Endothelial cell of umbilical vein (primary cell): ENCODE results near the gene IL17RD. TPM values are rescaled to one million over a fixed set of nuclear protein-coding genes. Genes with fewer than 3 reads are reported as not detected.

ENCODE experiments used
- BruUV-seq: library from RNA; stranded (reverse); fragments of 400-500 nt; replicated peaks from 2 replicates; lab custom pipeline; 2021; lab: Mats Ljungman, UMichigan
- CTCF ChIA-PET: fragments of 300-600, 350-600 bp; sonication (Branson Sonifier 250); formaldehyde crosslinking; loops from one replicate; lab custom pipeline; 2021; ENCODE audit warnings: antibody characterized with exemption, inconsistent platforms; lab: Charles Lee
- POLR2A ChIA-PET: fragments of 300-600, 350-600 bp; sonication (Branson Sonifier 250); formaldehyde crosslinking; loops from one replicate; lab custom pipeline; 2021; ENCODE audit warnings: antibody characterized with exemption, inconsistent platforms; lab: Charles Lee
- DNase-seq: peaks from one replicate; pipeline ENCODE4 v3.0.0-alpha.2; 2011; ENCODE audit warnings: low read depth, low spot score
- FAIRE-seq: peaks from 2 replicates; lab custom pipeline; 2011; peaks lifted over from hg19 to GRCh38; lab: Jason Lieb, UNC
- H2AFZ ChIP-seq: 2 replicates; pipeline ENCODE4 v1.6.0; 2012; ENCODE audit warnings: low read depth, low read length, control low read depth, inconsistent platforms
- H3K27ac ChIP-seq: 2 replicates; pipeline ENCODE4 v1.5.1; 2011; ENCODE audit warnings: low read depth, mild to moderate bottlenecking, control low read depth, low read length, moderate library complexity; ENCODE audit not compliant: insufficient read depth
- H3K27me3 ChIP-seq, 2 experiments: 2 replicates each; pipeline versions ENCODE4 v1.6.0 to v1.6.1; 2011; ENCODE audit warnings: low read length in 2 of 2, mixed read lengths in 1 of 2; ENCODE audit not compliant: control insufficient read depth in 2 of 2, insufficient read depth in 2 of 2
- H3K36me3 ChIP-seq, 2 experiments: 2 replicates in 1 of 2; 3 replicates in 1 of 2; pipeline ENCODE4 v1.5.1; 2011; ENCODE audit warnings: low read length in 2 of 2, mild to moderate bottlenecking in 1 of 2, moderate library complexity in 1 of 2; ENCODE audit not compliant: control insufficient read depth in 2 of 2, insufficient read depth in 2 of 2; ENCODE audit errors: extremely low read depth in 1 of 2
- H3K4me1 ChIP-seq: 3 replicates; pipeline ENCODE4 v1.5.1; 2011; ENCODE audit warnings: mild to moderate bottlenecking, low read length; ENCODE audit not compliant: control insufficient read depth, insufficient read depth; ENCODE audit errors: extremely low read depth
- H3K4me2 ChIP-seq: 2 replicates; pipeline ENCODE4 v1.6.1; 2011; ENCODE audit warnings: low read length, control low read depth, mixed read lengths; ENCODE audit not compliant: insufficient read depth
- H3K4me3 ChIP-seq, 3 experiments: fragments of 200-600 bp in 1 of 3; sonication (generic), shearing (Covaris generic) in 1 of 3; replicated peaks in 1 of 3; 2 replicates each; pipeline ENCODE4 v1.5.1; 2011 to 2016; ENCODE audit warnings: control low read depth in 3 of 3, low read length in 3 of 3, mild to moderate bottlenecking in 2 of 3, inconsistent platforms in 1 of 3, low read depth in 1 of 3, moderate library complexity in 1 of 3; ENCODE audit not compliant: insufficient read depth in 1 of 3
- H3K79me2 ChIP-seq: 2 replicates; pipeline ENCODE4 v1.6.0; 2012; ENCODE audit warnings: low read length, inconsistent platforms; ENCODE audit not compliant: control insufficient read depth, insufficient read depth
- H3K9ac ChIP-seq: replicated peaks from 2 replicates; pipeline ENCODE3; 2011; ENCODE audit warnings: low read length, control low read depth; ENCODE audit not compliant: insufficient read depth; ENCODE audit errors: extremely low read depth
- H3K9me1 ChIP-seq: replicated peaks from 3 replicates; pipeline ENCODE4 v1.6.0; 2011; ENCODE audit warnings: mild to moderate bottlenecking, low read length; ENCODE audit not compliant: control insufficient read depth, insufficient read depth; ENCODE audit errors: extremely low read depth
- H3K9me3 ChIP-seq: replicated peaks from 2 replicates; pipeline ENCODE4 v1.5.1; 2012; ENCODE audit warnings: low read length, inconsistent platforms; ENCODE audit not compliant: control insufficient read depth, insufficient read depth
- H4K20me1 ChIP-seq: replicated peaks from 2 replicates; pipeline ENCODE3; 2011; ENCODE audit warnings: mild to moderate bottlenecking, low read length; ENCODE audit not compliant: control insufficient read depth, insufficient read depth; ENCODE audit errors: extremely low read depth
- FOS ChIP-seq: IDR thresholded peaks from 2 replicates; pipeline ENCODE4 v1.6.1; 2011; ENCODE audit warnings: mild to moderate bottlenecking, low read length, moderate library complexity, borderline replicate concordance; ENCODE audit not compliant: insufficient read depth
- GATA2 ChIP-seq: IDR thresholded peaks from 2 replicates; pipeline ENCODE4 v1.7.0; 2011; ENCODE audit warnings: low read depth, mild to moderate bottlenecking, moderate library complexity, mixed read lengths, low read length; ENCODE audit not compliant: insufficient read length, insufficient read depth
- JUN ChIP-seq: IDR thresholded peaks from 2 replicates; pipeline ENCODE4 v1.6.1; 2011; ENCODE audit warnings: borderline replicate concordance, low read depth; ENCODE audit not compliant: insufficient read length, insufficient read depth
- MYC ChIP-seq: IDR thresholded peaks from one replicate; pipeline ENCODE4 v1.6.1; 2011; ENCODE audit warnings: mild to moderate bottlenecking, low read depth, low read length
- POLR2A ChIP-seq: IDR thresholded peaks from 2 replicates; pipeline ENCODE4 v1.6.1; 2012; ENCODE audit warnings: low read depth, mild to moderate bottlenecking, control low read depth, low read length
- POLR2AphosphoS5 ChIP-seq: IDR thresholded peaks from 2 replicates; pipeline ENCODE4 v1.6.1; 2012; ENCODE audit warnings: low read depth, mild to moderate bottlenecking, control low read depth, low read length, moderate library complexity; ENCODE audit not compliant: insufficient read depth
- dilution Hi-C: fragments of 300-500 bp; cut with MboI; formaldehyde crosslinking; loops from one replicate; pipeline ENCODE4 v1.15.0; 2019; ENCODE audit warnings: low sequenced_read_pairs; ENCODE audit not compliant: extremely low pct_ligation_motif_present
- intact Hi-C: fragments of 100-400 bp; cut with micrococcal nuclease; formaldehyde crosslinking; loops from one replicate; pipeline ENCODE4 v1.10.0; 2022
- polyA plus RNA-seq, 4 experiments: library from polyadenylated mRNA; depleted of rRNA in 3 of 4; stranded (reverse) in 3 of 4; unstranded in 1 of 4; fragments of >200 nt; gene quantifications; 2 replicates each; pipeline versions ENCODE4 v1.2.1 to v1.2.3, GENCODE V29; 2011 to 2012; ENCODE audit warnings: missing spikeins in 1 of 4
- total RNA-seq: library from RNA; stranded (reverse); gene quantifications from 2 replicates; pipeline ENCODE4 v1.2.3, GENCODE V29; 2021
- TF ChIP-seq, protein P1 (sequence below): IDR thresholded peaks from 2 replicates; pipeline ENCODE4 v1.6.1; 2011; ENCODE audit not compliant: insufficient read depth, insufficient read length

The IL17RD gene
- total and polyA plus RNA-seq, 2 donors (not counting 3 experiments of a cell fraction or from before 2014, with no cell fraction given), result 0.36 to 0.93 TPM

DNA sequence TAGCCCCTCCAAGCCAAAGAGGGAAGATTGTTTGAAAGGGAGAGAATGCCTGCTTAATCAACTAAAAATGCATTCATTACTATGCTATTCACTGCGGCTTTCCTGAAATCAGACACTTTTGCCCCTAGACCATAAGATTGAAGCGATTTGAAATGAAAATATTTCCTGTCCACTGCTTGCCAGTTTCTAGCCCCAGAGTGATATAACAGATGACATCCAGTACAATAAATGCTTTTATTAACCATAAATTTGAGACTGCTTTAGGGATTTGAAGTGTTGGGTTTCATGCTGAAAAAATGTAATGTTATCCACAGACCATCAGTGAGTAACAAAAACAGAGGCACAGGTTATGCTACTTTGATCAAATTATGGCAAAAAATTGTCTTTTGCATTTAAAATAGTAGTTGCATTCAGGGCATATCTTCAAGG is 14.1 kb downstream of the IL17RD start:
- dilution Hi-C loops, result no loop called here
- TF ChIP-seq FOS (peak; percentile 32), GATA2 (peak; percentile 90), POLR2AphosphoS5 (peak; percentile 64)
- TF ChIP-seq, protein P1, sequence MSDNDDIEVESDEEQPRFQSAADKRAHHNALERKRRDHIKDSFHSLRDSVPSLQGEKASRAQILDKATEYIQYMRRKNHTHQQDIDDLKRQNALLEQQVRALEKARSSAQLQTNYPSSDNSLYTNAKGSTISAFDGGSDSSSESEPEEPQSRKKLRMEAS, result no peak
- POLR2A ChIA-PET, result no interaction called here
- Histone ChIP-seq H3K4me1 (peaks cover 17% of the 10 kb centered on the region), H3K36me3 (no peaks in the 10 kb centered on the region), H3K9ac (no peak overlapping the region), H3K79me2 (no peaks in the 10 kb centered on the region), H4K20me1 (no peaks in the 10 kb centered on the region), H3K27me3 (peaks cover 41 to 51% of the 10 kb centered on the region in 2 experiments), H2AFZ (no peak overlapping the region), H3K4me2 (peak overlapping the region; percentile 42), H3K27ac (no peak overlapping the region), H3K9me3 (no peaks in the 10 kb centered on the region), H3K9me1 (no peaks in the 10 kb centered on the region), H3K4me3 (peak overlapping the region in 1 of 3 experiments; percentile 1)
- CTCF ChIA-PET, result no interaction called here
- DNase-seq (peak; percentile 80), FAIRE-seq (peak; percentile 87)
- no TSS peak for BruUV-seq
- intact Hi-C loops, result loop anchor here (1.0 to 10.0 kb wide), 3 partner anchors 8 to 156 kb away; no protein-coding TSS in a partner anchor

DNA sequence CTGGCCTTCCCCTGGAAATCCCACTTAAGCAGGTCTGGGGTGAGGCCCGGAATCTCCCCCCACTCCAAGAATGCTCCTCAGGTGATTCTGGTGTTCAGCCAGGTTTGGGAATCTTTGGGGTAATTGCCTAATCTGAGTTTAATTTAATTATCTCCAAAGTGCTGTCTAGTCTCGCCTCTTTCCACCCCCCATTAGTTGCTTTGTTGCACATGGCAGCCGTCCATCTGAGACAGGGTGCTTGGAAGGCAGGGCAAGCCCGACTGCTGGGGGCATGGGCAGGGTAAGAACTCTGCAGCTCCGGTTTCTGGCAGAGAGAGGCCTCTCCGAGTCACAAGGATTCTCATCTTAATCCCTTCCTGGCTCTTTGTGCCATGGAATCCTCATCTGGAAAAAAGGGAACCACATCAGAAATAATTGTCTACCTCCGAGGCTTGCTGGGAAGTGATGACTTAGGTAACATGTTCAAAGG is 15.0 kb downstream of the IL17RD start:
- H3K79me2 ChIP-seq, result no peaks in the 10 kb centered on the region
- POLR2A ChIA-PET, result no interaction called here
- CTCF ChIA-PET, result interaction anchor here (0.7 kb wide), 1 partner anchor 51 kb away, joined by 3 read pairs; no protein-coding TSS in a partner anchor
- peaks cover 40 to 53% of the 10 kb centered on the region in 2 experiments for H3K27me3 ChIP-seq
- H3K4me3 ChIP-seq, result no peak overlapping the region
- H3K4me1 ChIP-seq, result peaks cover 17% of the 10 kb centered on the region
- no peaks in the 10 kb centered on the region for H3K36me3 ChIP-seq
- TF ChIP-seq POLR2A, result no peak
- no peak for TF ChIP-seq MYC
- TF ChIP-seq, protein P1, result no peak
- TF ChIP-seq FOS, result no peak
- TF ChIP-seq JUN, result no peak
- H2AFZ ChIP-seq, result no peak overlapping the region
- FAIRE-seq (no peak), DNase-seq (no peak)
- H3K27ac ChIP-seq, result no peak overlapping the region
- H3K9ac ChIP-seq, result no peak overlapping the region
- H3K9me1 ChIP-seq, result no peaks in the 10 kb centered on the region
- H3K4me2 ChIP-seq, result peak overlapping the region; percentile 42
- dilution Hi-C loops, result no loop called here
- BruUV-seq, result no TSS peak
- H4K20me1 ChIP-seq, result no peaks in the 10 kb centered on the region
- intact Hi-C loops, result loop anchor here (2.0 to 10.0 kb wide), 2 partner anchors 19 to 155 kb away; no protein-coding TSS in a partner anchor
- H3K9me3 ChIP-seq, result no peaks in the 10 kb centered on the region
